DMS53 treated with DMSO at 0.1 percent for 48 hours (cell line): ENCODE data around the gene CELF4.

Source experiments
- DNase-seq: peaks from one replicate; lab custom pipeline; 2025; ENCODE audit not compliant: unreplicated experiment; lab: John Stamatoyannopoulos, UW

Gene CELF4

DNA sequence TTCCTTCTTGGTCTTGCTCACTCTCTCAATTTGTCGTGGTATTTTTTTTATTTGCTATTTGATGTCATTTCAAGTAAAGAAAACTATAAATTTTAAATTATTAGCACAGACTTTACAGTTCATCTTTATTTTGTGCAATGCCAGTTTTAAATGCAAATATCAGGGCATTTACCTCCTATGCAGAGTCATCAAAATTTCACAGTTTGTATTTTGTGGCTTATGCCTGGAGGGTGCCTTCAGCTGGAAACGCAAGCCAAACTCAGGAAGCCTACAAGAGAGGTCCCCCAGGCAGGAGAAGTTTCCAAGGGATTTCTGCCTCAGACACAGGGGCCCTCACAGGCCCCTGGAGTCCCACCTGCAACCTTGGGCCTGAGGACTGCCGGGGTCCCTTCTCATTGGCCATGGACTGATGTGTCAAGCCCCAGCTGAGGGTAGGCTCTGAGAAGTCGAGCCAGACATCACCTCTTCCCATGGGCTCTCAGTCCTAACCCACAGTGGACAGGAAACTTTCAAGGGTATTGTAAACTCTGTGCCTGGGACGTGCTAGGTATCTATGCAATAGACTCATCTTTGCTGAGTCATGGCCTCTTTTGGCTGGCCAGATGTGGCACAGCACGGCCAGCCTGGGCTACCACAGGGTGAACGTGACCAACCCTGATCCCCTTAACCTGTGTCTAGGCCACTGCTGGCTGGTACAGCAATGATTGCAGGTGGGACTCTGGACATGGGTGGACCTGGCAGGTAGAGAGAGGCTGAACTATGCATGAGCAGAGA lies 236.5 kb downstream of the CELF4 start:
- DNase-seq: no peak

DNA sequence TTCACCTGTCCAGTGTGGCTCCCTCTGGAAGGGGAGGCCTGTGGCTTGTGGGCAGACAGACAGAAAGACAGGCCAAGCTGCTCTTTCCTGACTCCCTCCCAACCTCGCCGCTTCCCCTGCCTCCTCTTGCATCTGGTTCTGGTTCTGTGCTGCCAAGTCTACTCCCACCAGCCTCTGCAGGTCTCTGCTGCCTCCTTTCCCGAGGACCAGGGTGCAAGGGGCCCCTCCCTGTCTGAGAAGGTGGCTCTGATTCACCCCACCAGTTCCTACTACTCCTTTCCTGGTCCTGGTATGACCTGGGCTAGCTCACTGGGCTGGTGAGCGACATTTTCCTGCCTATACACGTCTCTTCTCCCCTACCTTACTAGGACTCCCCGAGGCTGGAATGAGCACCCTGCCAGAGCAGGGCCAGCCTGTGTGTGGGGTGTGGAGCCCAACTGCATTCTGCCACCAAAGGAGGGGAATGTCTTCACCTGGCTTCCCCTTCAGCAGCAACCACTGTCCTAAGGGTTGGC lies 238.5 kb downstream of the CELF4 start:
- DNase-seq: no peak

DNA sequence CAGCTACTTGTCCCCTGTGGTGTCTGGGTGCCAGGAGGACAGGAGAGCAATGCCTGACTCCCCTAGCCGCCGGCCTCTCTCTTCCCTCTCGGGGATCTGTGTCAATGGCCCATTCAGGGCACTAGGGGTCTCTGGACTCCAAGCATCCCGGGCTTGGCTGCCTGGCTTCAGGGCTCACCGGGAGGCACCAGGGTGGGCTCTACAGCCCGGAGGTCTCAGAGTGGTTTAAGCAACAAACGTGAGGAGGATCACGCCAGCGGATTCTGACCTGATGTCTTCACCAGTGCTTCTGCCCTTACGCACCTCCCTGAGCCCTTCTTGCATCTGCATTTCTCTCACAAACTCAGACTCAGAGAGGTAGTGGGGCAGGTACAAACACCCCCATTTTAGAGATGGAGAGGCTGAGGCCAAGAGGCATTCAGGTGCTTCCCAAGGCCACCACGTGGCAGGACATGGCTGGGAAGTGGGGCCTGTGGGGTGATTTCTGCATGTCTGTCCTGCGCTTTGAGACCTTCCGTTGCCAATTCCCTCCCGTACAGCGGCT lies 243.0 kb downstream of the CELF4 start:
- peak; percentile 12 for DNase-seq

DNA sequence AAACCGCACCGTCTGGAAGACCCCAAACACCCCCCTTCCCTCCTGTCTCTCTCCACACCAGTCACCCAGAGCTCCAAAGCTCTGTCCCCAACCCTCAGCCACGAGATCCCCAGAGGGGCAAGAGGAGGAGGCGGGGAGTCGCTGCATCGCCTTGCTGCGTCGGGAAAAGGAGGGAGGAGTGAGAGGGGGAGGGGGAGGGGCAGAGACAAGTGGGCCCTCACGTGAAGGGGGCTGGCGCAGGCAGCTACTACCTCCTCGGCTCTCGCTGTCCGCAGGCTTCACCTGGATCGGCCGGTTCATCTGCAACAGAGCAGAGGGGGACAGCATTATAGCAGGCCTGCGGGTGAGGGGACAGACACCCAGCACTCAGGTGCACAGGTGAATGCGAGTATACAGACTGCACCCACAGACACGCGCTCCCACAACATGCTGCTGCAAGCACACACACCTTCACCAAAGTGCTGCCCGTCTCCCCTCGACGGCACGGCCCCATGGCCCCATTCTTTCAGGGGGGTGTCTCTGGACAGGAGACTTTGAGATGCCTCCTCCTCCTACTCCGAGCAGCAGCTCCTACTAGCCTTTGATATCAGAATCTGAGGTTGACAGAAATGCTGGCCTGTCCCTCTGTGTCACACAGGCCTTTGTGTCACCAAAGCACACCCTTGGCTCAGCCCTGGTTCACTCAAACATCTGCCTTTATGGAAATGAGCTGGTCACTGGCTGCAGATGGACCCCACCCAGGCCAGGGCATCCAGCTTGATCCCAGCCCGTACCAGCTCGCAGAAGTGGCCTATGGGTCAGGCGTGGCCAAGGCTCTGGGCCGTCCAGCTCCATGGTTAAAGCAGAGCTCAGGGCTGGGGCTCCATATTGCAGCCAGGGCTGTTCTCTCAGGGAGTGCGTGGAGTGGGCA lies 243.8 kb downstream of the CELF4 start:
- no peak for DNase-seq

DNA sequence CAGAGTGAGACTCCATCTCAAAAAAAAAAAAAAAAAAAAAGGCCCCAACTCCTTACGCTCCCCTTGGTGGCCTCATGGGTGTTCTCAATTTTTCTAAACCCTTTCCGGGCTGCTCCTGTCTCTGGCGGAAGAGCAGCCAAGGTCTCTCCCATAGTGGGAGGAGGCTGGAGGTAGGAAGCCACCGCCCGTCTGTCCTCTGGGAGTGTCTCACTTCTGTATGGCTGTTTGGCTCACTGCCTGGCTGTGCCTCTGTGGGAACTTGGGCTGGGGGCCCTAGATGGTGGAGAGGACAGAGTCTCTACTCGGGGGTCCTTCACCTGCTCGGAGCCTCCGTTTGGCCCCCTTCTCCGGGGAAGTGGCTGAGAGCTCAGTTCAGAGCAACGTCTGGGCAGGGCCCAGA lies 245.3 kb downstream of the CELF4 start:
- DNase-seq: no peak

DNA sequence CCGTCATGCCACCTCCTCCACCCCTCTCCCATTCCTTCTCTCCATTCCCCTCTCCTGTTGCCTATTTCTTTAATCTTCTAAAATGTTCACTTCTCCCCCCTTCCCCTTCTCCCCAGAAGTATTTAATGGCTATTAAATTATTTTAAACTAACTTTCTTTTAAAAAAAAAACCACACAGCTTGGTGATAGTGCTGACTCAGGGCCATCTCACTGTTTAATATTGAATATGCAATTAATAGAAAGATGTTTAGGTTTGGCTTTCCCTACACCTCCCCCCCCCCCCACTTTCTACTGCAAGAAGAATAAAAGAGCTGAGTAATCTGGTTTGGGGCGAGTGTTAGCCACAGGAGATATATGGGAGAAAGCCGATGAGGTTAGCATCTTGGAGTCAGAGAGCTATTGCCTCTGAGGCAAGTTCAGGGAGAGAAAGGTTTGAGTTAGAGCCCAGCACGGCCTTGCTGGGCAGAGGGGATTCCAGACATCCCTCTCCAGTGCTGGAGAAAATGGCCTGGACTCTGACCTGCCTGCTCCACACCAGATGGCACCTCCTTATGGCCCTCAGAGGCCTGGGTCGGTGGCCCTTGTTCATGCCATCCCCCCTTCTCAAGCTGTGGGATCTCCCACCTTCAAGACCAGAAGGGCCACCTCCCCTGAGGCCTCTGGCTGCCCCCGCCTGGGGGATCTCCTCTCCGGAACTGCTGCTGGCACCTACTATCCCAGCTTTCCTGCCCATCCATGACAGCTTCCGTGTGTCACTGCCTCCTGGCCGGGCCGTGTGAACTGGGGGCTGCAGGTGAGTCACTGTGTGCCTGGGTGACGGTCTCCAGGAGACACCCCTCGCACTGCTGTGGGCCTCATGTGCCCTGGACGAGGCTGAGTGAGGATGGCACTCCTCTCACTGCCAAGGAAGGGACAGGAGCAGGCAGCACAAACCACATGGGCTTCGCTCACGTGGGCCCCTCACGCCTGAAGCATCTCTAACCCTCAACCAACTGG lies 246.9 kb downstream of the CELF4 start:
- no peak for DNase-seq

DNA sequence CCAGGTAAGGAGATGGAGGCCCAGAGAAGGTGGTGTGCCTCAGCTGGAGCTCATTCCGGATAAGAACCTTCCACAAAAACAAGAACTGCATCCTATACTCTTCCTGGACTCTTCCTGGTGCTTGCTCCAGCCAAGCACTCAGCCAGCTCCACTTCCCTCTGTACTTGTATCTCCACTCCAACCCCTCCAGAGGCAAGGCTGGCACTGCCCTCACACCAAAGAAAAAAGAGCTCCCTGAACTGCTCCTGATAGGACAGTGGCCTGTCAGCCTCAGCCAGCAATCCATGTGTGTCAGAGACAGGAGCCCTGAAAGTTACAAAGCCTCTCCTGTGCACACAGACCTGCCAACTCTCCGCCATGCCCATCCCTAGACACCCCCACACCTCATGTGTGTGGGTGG lies 248.1 kb downstream of the CELF4 start:
- DNase-seq: no peak

- no peak for DNase-seq
Measured at GRCh38 chr18:37316468-37316867, 249.1 kb downstream of the CELF4 start.

- no peak for DNase-seq
Measured at GRCh38 chr18:37315935-37316334, 249.7 kb downstream of the CELF4 start.

- no peak for DNase-seq
Measured at GRCh38 chr18:37314534-37314933, 251.1 kb downstream of the CELF4 start.

DNA sequence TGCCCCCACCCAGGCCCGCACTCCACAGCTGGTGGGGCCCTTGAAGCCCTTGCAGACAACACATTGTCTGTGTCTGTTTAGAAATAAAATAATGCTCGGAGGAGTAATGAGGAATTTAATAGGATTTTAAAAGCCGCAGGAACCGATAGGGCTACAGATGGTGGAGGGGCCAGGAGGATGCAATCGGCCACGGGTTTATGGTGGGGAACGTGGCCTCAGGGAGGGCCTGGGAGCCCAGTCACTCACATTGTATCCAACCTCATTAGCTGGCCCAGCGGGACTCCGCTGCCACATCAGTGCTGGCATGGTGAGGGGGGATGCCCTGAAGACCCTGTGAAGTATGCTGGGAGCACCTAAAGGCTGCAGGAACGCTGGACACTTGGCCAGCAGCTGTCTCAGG lies 252.0 kb downstream of the CELF4 start:
- DNase-seq: no peak

- no peak for DNase-seq
Measured at GRCh38 chr18:37309861-37310260, 255.7 kb downstream of the CELF4 start.

GRCh38 chr18:37309059-37309458 lies 256.5 kb downstream of the CELF4 start:
- DNase-seq: peak; percentile 45

DNA sequence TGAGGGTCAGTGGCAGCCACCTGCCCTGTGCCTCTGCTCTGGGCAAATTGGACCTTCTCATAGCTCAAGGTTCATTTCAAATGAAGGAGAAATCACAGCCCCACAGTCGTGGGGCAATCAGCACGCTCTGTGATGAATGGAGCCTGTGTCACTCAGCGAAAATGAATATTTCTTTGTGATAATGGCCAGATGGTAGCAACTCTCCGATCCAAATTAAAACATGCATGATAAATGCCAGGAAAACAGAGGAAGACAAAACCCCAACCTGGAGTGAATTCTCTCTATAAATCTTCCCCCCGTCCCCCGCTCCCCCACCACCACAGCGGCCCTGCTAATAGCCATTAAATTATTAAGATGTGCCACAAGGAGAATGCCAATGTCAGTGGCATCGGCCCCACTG lies 258.4 kb downstream of the CELF4 start:
- no peak for DNase-seq

- no peak for DNase-seq
Measured at GRCh38 chr18:37306432-37306831, 259.2 kb downstream of the CELF4 start.

- DNase-seq: no peak
Measured at GRCh38 chr18:37305066-37305465, 260.5 kb downstream of the CELF4 start.

- DNase-seq: no peak
Measured at GRCh38 chr18:37304012-37304680, 261.5 kb downstream of the CELF4 start.

- no peak for DNase-seq
Measured at GRCh38 chr18:37303009-37303408, 262.6 kb downstream of the CELF4 start.

DNA sequence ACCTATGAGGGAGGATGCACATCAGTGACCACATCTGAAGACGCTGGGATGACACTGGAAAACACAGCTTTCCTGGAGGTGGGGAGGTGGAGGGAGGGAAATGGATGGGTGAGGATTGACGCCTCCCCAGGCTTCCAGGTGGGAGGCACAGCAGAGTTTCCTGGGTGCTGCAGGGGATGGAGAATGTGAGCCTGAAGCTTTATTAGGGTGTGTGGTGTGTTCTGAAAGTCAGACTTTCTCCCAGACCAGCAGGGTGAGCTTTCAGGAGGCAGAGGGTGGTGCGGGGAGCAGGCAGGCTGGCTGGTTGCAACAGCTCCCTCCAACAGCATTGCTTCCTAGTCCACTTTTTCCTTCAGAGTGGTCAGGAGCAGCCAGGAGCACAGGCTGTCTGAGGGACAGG lies 263.1 kb downstream of the CELF4 start:
- no peak for DNase-seq
